GM19468 (cell line): ENCODE data around the gene MTLN.
"Not testable (repeated sequence)": the region's sequence is repeated elsewhere in the genome, so short reads cannot be mapped to it uniquely, and the experiment has no call there.

Experiments
- ATAC-seq: cut with Tn5 transposase; IDR thresholded peaks from one replicate; pipeline ENCODE4 v1.9.1; 2021; ENCODE audit warnings: mild to moderate bottlenecking, moderate library complexity, moderate number of reproducible peaks; ENCODE audit not compliant: unreplicated experiment; ENCODE audit errors: extremely low read depth

MTLN gene

DNA sequence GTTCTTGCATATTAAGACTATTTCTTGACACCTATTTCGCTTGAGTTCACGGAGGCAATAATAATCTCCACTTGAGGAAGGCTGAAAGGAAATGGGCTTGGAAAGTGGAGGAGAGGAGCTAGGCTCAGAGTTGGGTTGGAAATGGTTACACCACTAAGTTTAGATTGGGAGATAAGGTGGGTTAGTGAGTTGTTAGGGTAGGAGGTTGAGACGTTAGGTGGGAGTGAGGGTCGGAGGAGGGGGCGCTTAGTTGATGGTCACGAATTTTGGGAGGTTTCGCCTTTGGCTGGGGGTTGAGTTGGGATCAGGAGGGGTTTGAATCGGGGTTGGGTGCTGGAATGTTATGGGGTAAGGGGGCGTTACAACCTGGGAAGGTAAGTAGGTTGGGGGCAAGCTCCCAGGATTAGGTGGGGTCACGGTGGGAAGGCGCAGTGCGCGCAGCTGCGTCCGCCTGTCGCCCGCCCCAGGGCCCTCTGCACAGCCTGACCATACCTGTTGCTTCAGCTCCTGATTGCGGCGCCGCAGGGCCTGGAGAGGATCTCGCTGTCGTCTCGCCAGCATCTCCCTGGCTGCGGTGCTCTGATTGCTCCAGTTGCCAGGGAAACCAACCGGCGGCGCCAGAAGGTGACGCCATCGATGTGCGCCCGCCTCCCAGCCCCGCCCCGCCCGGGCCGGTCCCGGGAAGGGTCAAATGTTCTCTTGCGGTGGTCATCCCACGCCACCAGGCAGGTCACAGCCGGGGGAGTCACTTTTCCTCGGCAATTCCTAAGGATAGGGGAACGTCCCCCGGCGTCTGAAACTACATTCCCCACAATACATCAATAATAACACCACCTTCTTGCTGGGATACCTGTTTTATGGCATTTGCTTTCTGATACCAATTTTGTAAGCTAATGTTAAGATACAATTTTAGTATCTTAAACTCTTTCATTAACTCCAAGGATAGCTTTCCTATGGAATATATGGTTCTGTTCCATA, 7.7 kb downstream of the MTLN start, which contains the start of gene NPHP1:
NPHP1 (minus strand) TSS at position 606 of the 978 bp plus-strand sequence; CDS start at position 561, 45 bp downstream.
- ATAC-seq = peak; percentile 88

DNA sequence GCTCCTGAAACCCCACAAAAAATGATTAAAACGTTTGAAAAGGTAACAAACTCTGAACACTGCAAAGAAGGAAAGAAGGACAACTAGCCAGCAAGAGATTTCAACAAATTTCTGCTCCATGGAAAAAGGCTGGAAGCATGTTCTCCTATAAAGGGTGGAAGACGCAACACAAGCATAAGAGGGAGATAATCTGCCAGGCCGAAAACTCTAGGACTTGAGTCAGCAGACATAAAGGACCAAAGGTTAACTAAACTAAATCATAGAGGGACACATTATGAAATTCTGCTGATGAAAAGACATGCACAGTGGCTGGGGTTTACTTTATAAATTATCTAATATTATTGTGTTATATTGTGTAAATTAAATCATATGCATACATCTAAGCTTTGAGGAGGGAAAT, 14.3 kb downstream of the MTLN start:
- no peak for ATAC-seq

DNA sequence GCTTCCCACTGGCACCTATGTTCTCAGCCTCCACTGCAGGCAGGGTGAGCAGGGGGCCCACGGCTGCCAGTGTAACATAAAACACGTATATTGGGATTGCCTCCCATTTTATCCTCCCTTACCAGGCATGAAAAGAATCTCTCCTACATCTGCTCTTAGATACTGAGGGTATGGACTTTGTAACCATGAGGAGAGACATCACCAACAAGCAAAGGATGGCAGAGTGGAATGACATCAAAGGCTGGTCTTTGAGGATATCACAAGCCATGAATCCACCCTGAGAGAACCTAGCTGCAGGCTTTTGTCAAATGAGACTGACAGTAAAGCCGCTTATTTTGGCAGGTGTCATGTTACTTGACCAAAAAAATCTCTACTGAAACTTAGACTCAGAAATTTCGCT, 14.9 kb downstream of the MTLN start:
- ATAC-seq = no peak

DNA sequence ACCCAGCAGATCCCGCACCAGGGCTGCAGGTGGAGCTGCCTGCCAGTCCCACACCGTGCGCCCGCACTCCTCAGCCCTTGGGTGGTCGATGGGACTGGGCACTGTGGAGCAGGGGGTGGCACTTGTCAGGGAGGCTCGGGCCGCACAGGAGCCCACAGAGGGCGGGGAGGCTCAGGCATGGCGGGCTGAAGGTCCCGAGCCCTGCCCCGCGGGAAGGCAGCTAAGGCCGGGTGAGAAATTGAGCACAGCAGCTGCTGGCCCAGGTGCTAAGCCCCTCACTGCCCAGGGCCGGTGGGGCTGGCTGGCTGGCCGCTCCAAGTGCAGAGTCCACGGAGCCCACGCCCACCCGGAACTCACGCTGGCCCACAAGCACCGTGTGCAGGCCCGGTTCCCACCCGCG, 22.2 kb downstream of the MTLN start:
- not testable (repeated sequence) for ATAC-seq

DNA sequence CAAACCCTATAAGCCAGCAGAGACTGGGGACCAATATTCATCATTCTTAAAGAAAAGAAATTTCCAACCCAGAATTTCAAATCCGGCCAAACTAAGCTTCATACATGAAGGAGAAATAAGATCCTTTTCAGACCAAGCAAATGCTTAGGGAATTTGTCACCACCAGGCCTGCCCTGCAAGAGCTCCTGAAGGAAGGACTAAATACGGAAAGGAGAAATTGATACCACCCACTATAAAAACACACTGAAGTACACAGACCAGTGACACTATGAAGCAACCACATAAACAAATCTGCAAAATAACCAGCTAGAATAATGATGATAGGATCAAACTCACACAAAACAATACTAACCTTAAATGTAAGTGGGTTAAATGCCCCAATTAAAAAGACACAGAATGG, 29.9 kb downstream of the MTLN start:
- ATAC-seq = no peak

DNA sequence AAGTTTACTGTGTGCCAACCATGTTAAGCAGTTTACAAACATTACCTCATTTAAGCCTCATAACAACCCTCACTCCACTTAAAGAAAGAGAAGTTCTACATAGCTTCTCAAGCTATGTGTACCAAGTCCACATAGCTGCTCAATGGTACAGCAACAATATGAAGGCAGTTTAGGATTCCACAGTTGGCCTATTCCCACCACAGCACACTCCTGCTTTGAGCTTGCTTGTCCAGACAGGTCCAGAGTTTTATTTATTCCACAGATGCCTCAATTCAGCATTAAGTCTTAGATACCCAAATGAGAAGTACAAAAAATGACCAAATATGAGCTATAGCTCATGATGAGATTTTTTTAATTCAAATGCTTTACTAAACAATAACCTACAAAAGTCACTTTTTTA, 32.3 kb downstream of the MTLN start:
- ATAC-seq = no peak

DNA sequence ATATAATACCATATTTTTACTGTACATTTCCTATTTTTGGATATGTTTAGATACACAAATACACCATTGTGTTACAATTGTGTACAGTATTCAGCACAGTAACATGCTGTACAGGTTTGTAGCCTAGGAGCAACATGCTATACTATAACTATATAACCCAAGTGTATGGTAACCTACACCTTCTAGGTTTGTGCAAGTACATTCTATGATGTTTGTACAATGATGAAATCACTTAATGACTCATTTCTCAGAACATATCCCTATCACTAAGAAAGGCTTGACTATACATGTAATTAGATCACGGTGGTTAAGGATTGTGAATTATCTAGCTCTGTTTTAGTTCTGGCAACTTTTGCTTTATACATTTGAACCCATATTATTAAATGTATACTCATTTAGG, 38.8 kb downstream of the MTLN start:
- no peak for ATAC-seq

DNA sequence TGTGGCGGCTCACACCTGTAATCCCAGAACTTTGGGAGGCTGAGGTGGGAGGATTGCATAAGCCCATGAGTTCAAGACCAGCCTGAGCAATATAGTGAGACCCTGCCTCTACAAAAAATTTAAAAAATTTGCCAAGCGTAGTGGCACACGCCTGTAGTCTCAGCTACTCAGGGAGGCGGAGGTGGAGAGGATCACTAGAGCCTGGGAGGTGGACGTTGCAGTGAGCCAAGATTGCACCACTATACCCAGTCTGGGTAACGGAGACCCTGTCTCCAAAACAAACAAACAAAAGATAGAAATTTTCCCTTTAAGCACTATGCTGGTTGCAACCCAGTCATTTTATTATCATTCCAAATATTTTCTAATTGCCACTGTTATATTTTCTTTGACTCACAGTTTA, 39.8 kb downstream of the MTLN start:
- no peak for ATAC-seq

DNA sequence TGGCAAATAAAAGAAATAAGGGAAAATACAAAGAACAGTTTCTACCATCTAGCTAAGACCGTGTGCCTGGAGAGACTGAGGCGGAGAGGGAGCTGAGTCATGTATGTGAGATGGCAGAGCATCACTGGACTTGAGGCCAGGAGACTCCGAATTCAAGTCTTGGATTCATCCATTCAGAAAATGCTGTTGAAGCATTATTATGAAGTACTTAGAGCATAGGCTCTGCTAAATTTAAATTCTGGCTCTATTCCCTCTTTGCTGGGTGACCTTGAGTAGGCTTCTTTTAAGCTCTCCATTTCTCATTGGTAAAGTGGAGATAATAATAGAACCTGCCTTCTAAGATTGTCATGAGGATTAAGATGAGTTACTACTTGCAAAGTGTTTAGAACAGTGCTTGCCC, 42.2 kb downstream of the MTLN start:
- no peak for ATAC-seq

DNA sequence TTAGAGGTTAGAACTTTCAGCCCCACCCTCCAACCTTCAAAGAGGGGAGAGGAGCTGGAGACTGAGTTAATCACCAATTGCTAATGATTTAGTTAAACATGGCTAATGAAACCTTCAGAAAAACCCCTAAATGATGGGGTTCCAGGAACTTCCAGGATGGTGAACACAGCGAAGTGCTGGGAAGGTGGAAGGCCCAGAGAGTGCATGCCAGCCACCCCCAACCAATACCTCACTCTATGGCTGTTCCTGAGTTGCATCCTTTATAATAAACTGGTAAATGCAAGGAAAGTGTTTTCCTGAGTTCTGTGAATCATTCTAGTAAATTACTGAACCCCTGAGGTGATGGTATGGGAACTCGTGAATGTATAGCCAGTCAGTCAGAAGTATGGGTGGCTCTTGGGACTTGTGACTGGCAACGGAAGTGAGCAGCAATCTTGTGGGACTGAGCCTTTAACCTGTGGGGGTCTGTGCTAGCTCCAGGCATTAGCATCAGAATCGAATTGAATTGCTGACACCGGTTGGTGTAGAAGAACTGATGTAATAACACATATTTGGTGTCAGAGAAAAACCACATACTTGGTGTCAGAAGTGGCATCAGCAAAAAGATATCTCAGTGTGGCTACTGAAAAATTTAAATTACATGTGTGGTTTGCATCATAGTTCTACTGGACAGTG, 44.9 kb downstream of the MTLN start:
- ATAC-seq = no peak

DNA sequence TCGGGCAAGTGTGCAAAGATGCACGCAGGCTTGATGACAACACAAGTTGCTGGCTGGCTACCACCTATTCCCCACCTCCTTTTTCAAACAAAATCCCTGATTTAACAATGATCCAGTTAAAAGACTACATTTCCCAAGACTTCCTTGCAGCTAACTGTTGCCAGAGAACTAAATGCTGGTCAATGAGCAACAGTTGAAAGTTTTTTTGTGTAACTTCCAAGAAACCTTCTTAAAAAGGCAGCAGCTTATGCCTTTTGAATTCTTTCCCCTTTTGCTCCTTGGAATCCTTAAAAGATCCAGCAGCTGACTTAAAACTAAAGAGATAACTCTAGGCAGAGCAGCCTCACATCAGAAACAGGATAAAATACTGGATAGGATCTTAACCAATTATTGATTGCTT, 46.1 kb downstream of the MTLN start:
- no peak for ATAC-seq
